B cell (primary cell): Measurements from ENCODE around the gene ARHGAP12.

Experiments used
- EZH2 ChIP-seq: IDR thresholded peaks from 2 replicates; pipeline ENCODE4 v1.6.1; 2012; ENCODE audit warnings: borderline replicate concordance, low read depth, mild to moderate bottlenecking, moderate library complexity, low read length; ENCODE audit not compliant: insufficient read depth, poor library complexity, severe bottlenecking
- TF ChIP-seq, protein P1 (sequence below): fragments of 200-600 bp; IDR thresholded peaks from one replicate; pipeline ENCODE4 v1.8.0; 2022; ENCODE audit warnings: antibody characterized with exemption, mild to moderate bottlenecking

DNA sequence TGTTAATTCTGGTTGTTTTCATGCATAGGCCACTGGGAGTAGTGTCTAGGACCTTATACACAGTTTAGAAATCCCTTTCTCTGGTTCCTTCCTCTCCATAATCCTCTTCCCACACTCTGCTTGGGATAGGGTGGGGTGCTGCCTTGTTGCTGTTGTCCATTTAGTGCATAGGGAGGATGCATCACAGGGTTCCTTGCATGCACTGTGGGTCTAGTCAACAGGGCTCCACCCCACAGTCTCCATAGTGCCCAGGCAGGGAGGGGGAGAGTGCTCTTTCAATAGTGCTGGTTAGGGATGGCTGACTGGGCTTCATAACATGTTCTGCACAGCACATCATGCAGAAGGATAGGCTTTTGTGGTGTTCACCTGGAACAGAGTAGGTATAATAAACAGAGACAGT, 81.1 kb downstream of the ARHGAP12 start:
- TF ChIP-seq, protein P1, sequence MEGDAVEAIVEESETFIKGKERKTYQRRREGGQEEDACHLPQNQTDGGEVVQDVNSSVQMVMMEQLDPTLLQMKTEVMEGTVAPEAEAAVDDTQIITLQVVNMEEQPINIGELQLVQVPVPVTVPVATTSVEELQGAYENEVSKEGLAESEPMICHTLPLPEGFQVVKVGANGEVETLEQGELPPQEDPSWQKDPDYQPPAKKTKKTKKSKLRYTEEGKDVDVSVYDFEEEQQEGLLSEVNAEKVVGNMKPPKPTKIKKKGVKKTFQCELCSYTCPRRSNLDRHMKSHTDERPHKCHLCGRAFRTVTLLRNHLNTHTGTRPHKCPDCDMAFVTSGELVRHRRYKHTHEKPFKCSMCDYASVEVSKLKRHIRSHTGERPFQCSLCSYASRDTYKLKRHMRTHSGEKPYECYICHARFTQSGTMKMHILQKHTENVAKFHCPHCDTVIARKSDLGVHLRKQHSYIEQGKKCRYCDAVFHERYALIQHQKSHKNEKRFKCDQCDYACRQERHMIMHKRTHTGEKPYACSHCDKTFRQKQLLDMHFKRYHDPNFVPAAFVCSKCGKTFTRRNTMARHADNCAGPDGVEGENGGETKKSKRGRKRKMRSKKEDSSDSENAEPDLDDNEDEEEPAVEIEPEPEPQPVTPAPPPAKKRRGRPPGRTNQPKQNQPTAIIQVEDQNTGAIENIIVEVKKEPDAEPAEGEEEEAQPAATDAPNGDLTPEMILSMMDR: no peak
- TF ChIP-seq EZH2: no peak
